Gastroesophageal sphincter (tissue), 4 donors: ENCODE measurements around the gene BHLHE23. TPM values are rescaled to one million over a fixed set of nuclear protein-coding genes. Genes with fewer than 3 reads are reported as not detected.

Source experiments
- ATAC-seq: fragments of 150-250 bp; one replicate; pipeline ENCODE4 v1.9.1; 2016; ENCODE audit warnings: mild to moderate bottlenecking, moderate library complexity
- H3K27ac ChIP-seq, 4 donors: fragments of 200-600 bp; sonication (generic) in 3 of 4; 1 replicate in 3 of 4; 2 replicates in 1 of 4; pipeline ENCODE4 v1.5.1; 2016 to 2019
- H3K27me3 ChIP-seq: fragments of 200-600 bp; sonication (generic); one replicate; pipeline ENCODE4 v1.5.1; 2019
- H3K36me3 ChIP-seq, 2 donors: fragments of 200-600 bp; sonication (generic); one replicate each; pipeline ENCODE4 v1.5.1; 2019; ENCODE audit warnings: control low read depth in 1 of 2
- H3K4me1 ChIP-seq, 3 donors: fragments of 200-600 bp; sonication (generic); 1 replicate in 2 of 3; 2 replicates in 1 of 3; pipeline ENCODE4 v1.5.1; 2016 to 2019; ENCODE audit warnings: control low read depth in 2 of 3
- H3K4me3 ChIP-seq, 2 donors: fragments of 200-600 bp; sonication (generic); one replicate each; pipeline ENCODE4 v1.5.1; 2019; ENCODE audit warnings: mild to moderate bottlenecking in 1 of 2, moderate library complexity in 1 of 2
- H3K9me3 ChIP-seq, 3 donors: fragments of 200-600 bp; sonication (generic); one replicate each; pipeline ENCODE4 v1.5.1; 2017 to 2019; ENCODE audit warnings: control low read depth in 2 of 3
- CTCF ChIP-seq, 4 experiments: fragments of 200-600 bp in 2 of 4; fragments of 450-650 bp in 2 of 4; sonication (generic) in 1 of 4; IDR thresholded peaks; one replicate each; pipeline ENCODE4 v1.5.1; 2017 to 2019; ENCODE audit warnings: antibody characterized with exemption in 4 of 4, mild to moderate bottlenecking in 2 of 4, moderate library complexity in 2 of 4
- EP300 ChIP-seq: sonication (generic); formaldehyde crosslinking; IDR thresholded peaks from one replicate; pipeline ENCODE4 v1.6.1; 2017; ENCODE audit warnings: antibody characterized with exemption, mild to moderate bottlenecking
- POLR2A ChIP-seq, 2 donors: fragments of 450-650 bp; IDR thresholded peaks; one replicate each; pipeline ENCODE4 v1.6.1; 2017; ENCODE audit warnings: antibody characterized with exemption in 2 of 2, mild to moderate bottlenecking in 2 of 2, moderate library complexity in 1 of 2
- POLR2AphosphoS5 ChIP-seq: sonication (generic); formaldehyde crosslinking; IDR thresholded peaks from one replicate; pipeline ENCODE4 v1.6.1; 2017; ENCODE audit warnings: antibody characterized with exemption
- WGBS, 2 donors: methylation state at CpG; one replicate each; pipeline ENCODE4 v1.1.5; 2018; ENCODE audit warnings: low coverage in 1 of 2; 5-methylcytosine and 5-hydroxymethylcytosine counted together
- total RNA-seq, 4 donors: library from RNA; depleted of rRNA; stranded (reverse); fragments of >200 nt; gene quantifications; one replicate each; pipeline ENCODE4 v1.1.0, GENCODE V29; 2016

Gene BHLHE23
- total RNA-seq, 4 donors from 2014 or later: not detected

GRCh38 chr20:63032861-63033793 lies 26.4 kb upstream of the BHLHE23 start:
- TF ChIP-seq POLR2A (IDR thresholded peaks at IDR 0.05) (no peak), POLR2AphosphoS5 (no peak), EP300 (no peak), CTCF (IDR thresholded peaks at IDR 0.05) (no peak)
- WGBS, 2 donors: 7 to 28% methylated on average over 9 to 18 of the region's 34 CpGs
- peaks cover 97% of the 10 kb centered on the region for H3K27me3 ChIP-seq
- no peak overlapping the region for H3K4me3 ChIP-seq
- no peak overlapping the region for H3K27ac ChIP-seq
- peaks cover 0 to 8% (median 0%) of the 10 kb centered on the region in 3 donors for H3K4me1 ChIP-seq
- no peak for ATAC-seq
- no peaks in the 10 kb centered on the region for H3K9me3 ChIP-seq
- no peaks in the 10 kb centered on the region for H3K36me3 ChIP-seq

- ATAC-seq: no peak
- peaks cover 0 to 8% (median 0%) of the 10 kb centered on the region in 3 donors for H3K4me1 ChIP-seq
- H3K36me3 ChIP-seq: no peaks in the 10 kb centered on the region
- H3K9me3 ChIP-seq: no peaks in the 10 kb centered on the region
- no peak overlapping the region for H3K27ac ChIP-seq
- no peak for TF ChIP-seq POLR2AphosphoS5
- no peak for TF ChIP-seq POLR2A (IDR thresholded peaks at IDR 0.05)
- TF ChIP-seq CTCF (IDR thresholded peaks at IDR 0.05): no peak
- no peak for TF ChIP-seq EP300
- WGBS, 2 donors: 0% methylated on average over 1 of the region's 22 CpGs; no CpG with 5 or more reads in 1 of the 2 donors
- H3K4me3 ChIP-seq: no peak overlapping the region
- peaks cover 97% of the 10 kb centered on the region for H3K27me3 ChIP-seq
Measured at GRCh38 chr20:63032026-63032800, 25.4 kb upstream of the BHLHE23 start.

- 62 to 69% methylated on average over 4 to 14 of the region's 24 CpGs for WGBS, 2 donors
Measured at GRCh38 chr20:63031251-63032014, 24.7 kb upstream of the BHLHE23 start.

More at GRCh38 chr20:63031251-63032014, 24.7 kb upstream of the BHLHE23 start:
- TF ChIP-seq EP300 (no peak), CTCF (IDR thresholded peaks at IDR 0.05) (no peak), POLR2A (IDR thresholded peaks at IDR 0.05) (no peak), POLR2AphosphoS5 (no peak)
- peaks cover 0 to 8% (median 0%) of the 10 kb centered on the region in 3 donors for H3K4me1 ChIP-seq
- no peak for ATAC-seq
- H3K9me3 ChIP-seq: no peaks in the 10 kb centered on the region
- H3K27me3 ChIP-seq: peaks cover 97% of the 10 kb centered on the region
- H3K36me3 ChIP-seq: no peaks in the 10 kb centered on the region
- H3K27ac ChIP-seq: no peak overlapping the region
- H3K4me3 ChIP-seq: no peak overlapping the region
